SK-N-SH (cell line): ENCODE results near the gene BCAR3. TPM values are rescaled to one million over a fixed set of nuclear protein-coding genes. Genes with fewer than 3 reads are reported as not detected.
A peak's percentile ranks its signal among the peaks of the same experiment; 100 is the strongest.

Experiments
- CTCF ChIA-PET: fragments of 300-600, 350-600 bp; formaldehyde crosslinking; extraction: SDS; loops from one replicate; lab custom pipeline; 2021; lab: Yijun Ruan, JAX
- POLR2A ChIA-PET: fragments of 350-600 bp; sonication (Branson Sonifier 250); formaldehyde crosslinking; extraction: SDS; loops from one replicate; lab custom pipeline; 2020; ENCODE audit warnings: antibody characterized with exemption, inconsistent platforms; lab: Yijun Ruan, JAX
- DNase-seq: peaks from one replicate; pipeline ENCODE4 v3.0.0; 2012
- H2AFZ ChIP-seq: fragments of 200-600 bp; sonication (generic); 2 replicates; pipeline ENCODE4 v1.8.1; 2016; ENCODE audit warnings: antibody characterized with exemption, mild to moderate bottlenecking, low read depth
- H3F3A ChIP-seq: fragments of 200-600 bp; sonication (generic); replicated peaks from 2 replicates; pipeline ENCODE3; 2016; ENCODE audit warnings: antibody characterized with exemption, mild to moderate bottlenecking; ENCODE audit not compliant: insufficient read depth
- H3K27ac ChIP-seq, 2 experiments: fragments of 200-500 bp in 1 of 2; fragments of 200-600 bp in 1 of 2; sonication (Bioruptor generic) in 1 of 2; sonication (generic), shearing (Covaris generic) in 1 of 2; 2 replicates each; pipeline versions ENCODE4 v1.5.1 to v1.6.1; 2014 to 2016; ENCODE audit warnings: low read depth in 2 of 2, inconsistent platforms in 1 of 2, low read length in 1 of 2, mild to moderate bottlenecking in 1 of 2, mixed read lengths in 1 of 2
- H3K27me3 ChIP-seq: fragments of 200-600 bp; sonication (generic), shearing (Covaris generic); 2 replicates; pipeline ENCODE4 v1.6.1; 2016; ENCODE audit warnings: mixed run types; ENCODE audit not compliant: insufficient read depth
- H3K36me3 ChIP-seq, 2 experiments: fragments of 200-500 bp in 1 of 2; fragments of 200-600 bp in 1 of 2; sonication (Bioruptor generic) in 1 of 2; sonication (generic) in 1 of 2; replicated peaks in 1 of 2; 2 replicates each; pipeline versions ENCODE3 to v1.5.1; 2014 to 2016; ENCODE audit warnings: low read length in 1 of 2, mild to moderate bottlenecking in 1 of 2; ENCODE audit not compliant: insufficient read depth in 2 of 2, control insufficient read depth in 1 of 2
- H3K4me1 ChIP-seq, 2 experiments: fragments of 200-500 bp in 1 of 2; fragments of 200-600 bp in 1 of 2; sonication (Bioruptor generic) in 1 of 2; sonication (generic), shearing (Covaris generic) in 1 of 2; 2 replicates each; pipeline versions ENCODE4 v1.5.1 to v1.6.1; 2014 to 2016; ENCODE audit warnings: low read depth in 1 of 2, low read length in 1 of 2, mixed run types in 1 of 2; ENCODE audit not compliant: insufficient read depth in 2 of 2, control insufficient read depth in 1 of 2
- H3K4me2 ChIP-seq: fragments of 200-600 bp; sonication (generic), shearing (Covaris generic); 2 replicates; pipeline ENCODE4 v1.6.1; 2017; ENCODE audit warnings: mixed run types
- H3K4me3 ChIP-seq, 2 experiments: fragments of 200-500 bp in 1 of 2; fragments of 200-600 bp in 1 of 2; sonication (Bioruptor generic) in 1 of 2; sonication (generic), shearing (Covaris generic) in 1 of 2; 2 replicates each; pipeline versions ENCODE4 v1.5.1 to v1.8.1; 2014 to 2016; ENCODE audit warnings: low read depth in 2 of 2, inconsistent platforms in 1 of 2, low read length in 1 of 2, mild to moderate bottlenecking in 1 of 2, mixed read lengths in 1 of 2, moderate library complexity in 1 of 2
- H3K79me2 ChIP-seq: fragments of 200-600 bp; sonication (generic); 2 replicates; pipeline ENCODE4 v1.8.1; 2017; ENCODE audit warnings: mild to moderate bottlenecking; ENCODE audit not compliant: insufficient read depth
- H3K9ac ChIP-seq: fragments of 200-600 bp; sonication (generic); 2 replicates; pipeline ENCODE4 v1.6.1; 2017; ENCODE audit warnings: mixed run types
- H3K9me2 ChIP-seq: fragments of 200-600 bp; sonication (generic); 2 replicates; pipeline ENCODE4 v1.6.1; 2017; ENCODE audit warnings: mixed run types
- H3K9me3 ChIP-seq: fragments of 200-600 bp; sonication (generic); 2 replicates; pipeline ENCODE4 v1.6.1; 2017; ENCODE audit warnings: mixed run types, mild to moderate bottlenecking, moderate library complexity
- H4K20me1 ChIP-seq: fragments of 200-600 bp; sonication (generic); 2 replicates; pipeline ENCODE4 v1.6.1; 2017; ENCODE audit warnings: mild to moderate bottlenecking, mixed run types; ENCODE audit not compliant: insufficient read depth
- CHD2 ChIP-seq: fragments of 150-350 bp; IDR thresholded peaks from 2 replicates; pipeline ENCODE4 v1.6.1; 2018; ENCODE audit warnings: low read length; ENCODE audit not compliant: partially characterized antibody
- EZH2phosphoT487 ChIP-seq: fragments of 200-600 bp; sonication (generic); IDR thresholded peaks from 2 replicates; pipeline ENCODE4 v1.6.1; 2017; ENCODE audit warnings: low read depth, mixed run types, mild to moderate bottlenecking, antibody characterized with exemption, moderate library complexity, borderline replicate concordance
- FOXJ3 ChIP-seq: sonication (generic); formaldehyde crosslinking; IDR thresholded peaks from 2 replicates; pipeline ENCODE4 v1.5.1; 2020; ENCODE audit warnings: mild to moderate bottlenecking, missing genetic modification reagents
- GABPA ChIP-seq: IDR thresholded peaks from 2 replicates; pipeline ENCODE4 v1.4.0; 2012; ENCODE audit warnings: low read depth, mild to moderate bottlenecking
- MXI1 ChIP-seq: IDR thresholded peaks from 2 replicates; pipeline ENCODE4 v1.6.1; 2012; ENCODE audit warnings: mild to moderate bottlenecking, low read depth, low read length, improper control_type of control experiment
- RCOR1 ChIP-seq: fragments of 150-350 bp; IDR thresholded peaks from 2 replicates; pipeline ENCODE4 v1.6.1; 2017; ENCODE audit warnings: antibody characterized with exemption, low read length
- RFX5 ChIP-seq: IDR thresholded peaks from 2 replicates; pipeline ENCODE4 v1.6.1; 2012; ENCODE audit warnings: mild to moderate bottlenecking, improper control_type of control experiment, low read length
- RXRA ChIP-seq: IDR thresholded peaks from 2 replicates; pipeline ENCODE4 v1.4.0; 2012; ENCODE audit warnings: low read depth, mild to moderate bottlenecking, borderline replicate concordance
- TAF1 ChIP-seq: IDR thresholded peaks from 2 replicates; pipeline ENCODE4 v1.6.1; 2012; ENCODE audit warnings: low read depth, mild to moderate bottlenecking, low read length, moderate library complexity, borderline replicate concordance
- YY1 ChIP-seq: IDR thresholded peaks from 2 replicates; pipeline ENCODE4 v1.4.0; 2012; ENCODE audit warnings: low read depth, mild to moderate bottlenecking
- WGBS: methylation state at CpG from one replicate; pipeline ENCODE4 v1.1.6; 2017; ENCODE audit warnings: low lambda C conversion rate; 5-methylcytosine and 5-hydroxymethylcytosine counted together
- polyA plus RNA-seq, 3 experiments: library from polyadenylated mRNA; depleted of rRNA; stranded (reverse); fragments of >200 nt; gene quantifications; 2 replicates each; pipeline ENCODE4 v1.2.3, GENCODE V29; 2012
- TF ChIP-seq, protein P1 (sequence below): IDR thresholded peaks from 2 replicates; pipeline ENCODE4 v1.6.1; 2012; ENCODE audit warnings: mild to moderate bottlenecking, low read depth, low read length, moderate library complexity
- TF ChIP-seq, protein P2 (sequence below): IDR thresholded peaks from 2 replicates; pipeline ENCODE4; 2012
- TF ChIP-seq, protein P3 (sequence below): IDR thresholded peaks from 2 replicates; pipeline ENCODE4 v1.4.0; 2012; ENCODE audit warnings: low read depth, borderline replicate concordance
- TF ChIP-seq, protein P4 (sequence below): fragments of 200-600 bp; sonication (generic); IDR thresholded peaks from 2 replicates; pipeline ENCODE4 v1.6.1; 2017; ENCODE audit warnings: antibody characterized with exemption, mild to moderate bottlenecking, moderate library complexity

BCAR3 gene
- polyA plus RNA-seq, 1 of the 3 experiments (the other 2 are of a cell fraction), result 58.4 TPM

DNA sequence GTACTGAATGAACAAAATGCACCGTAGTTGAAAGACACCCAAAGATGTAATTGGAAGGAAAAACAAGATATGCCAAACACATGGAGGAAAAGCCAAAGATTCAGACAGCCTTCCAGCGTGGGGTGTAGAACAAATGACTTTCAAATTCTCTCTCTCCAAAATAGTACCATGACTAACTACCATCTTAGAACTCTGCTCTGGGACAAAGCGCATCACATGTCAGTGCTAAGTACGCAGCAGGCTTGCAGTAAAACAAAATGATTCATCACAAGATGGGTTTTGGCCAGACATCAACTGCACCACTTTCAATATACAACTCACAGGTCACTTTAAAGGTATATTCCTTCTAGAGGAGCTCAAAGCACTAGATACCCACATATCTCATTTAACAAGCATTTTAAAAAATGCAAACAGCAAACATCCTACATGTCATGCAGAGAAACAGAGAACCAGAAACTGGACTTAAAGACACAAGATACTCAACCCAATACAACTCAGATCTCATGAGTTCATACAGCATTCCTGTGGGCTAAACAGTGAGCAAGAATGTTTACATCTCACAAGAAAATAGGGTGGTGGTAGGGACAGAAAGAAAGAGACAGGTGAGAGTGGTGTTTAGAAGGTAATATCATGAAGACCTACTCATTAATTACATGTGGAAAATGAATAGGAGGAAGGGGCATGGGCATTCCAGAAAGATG, 75.7 kb downstream of the BCAR3 start (continued):
- TF ChIP-seq, protein P1, sequence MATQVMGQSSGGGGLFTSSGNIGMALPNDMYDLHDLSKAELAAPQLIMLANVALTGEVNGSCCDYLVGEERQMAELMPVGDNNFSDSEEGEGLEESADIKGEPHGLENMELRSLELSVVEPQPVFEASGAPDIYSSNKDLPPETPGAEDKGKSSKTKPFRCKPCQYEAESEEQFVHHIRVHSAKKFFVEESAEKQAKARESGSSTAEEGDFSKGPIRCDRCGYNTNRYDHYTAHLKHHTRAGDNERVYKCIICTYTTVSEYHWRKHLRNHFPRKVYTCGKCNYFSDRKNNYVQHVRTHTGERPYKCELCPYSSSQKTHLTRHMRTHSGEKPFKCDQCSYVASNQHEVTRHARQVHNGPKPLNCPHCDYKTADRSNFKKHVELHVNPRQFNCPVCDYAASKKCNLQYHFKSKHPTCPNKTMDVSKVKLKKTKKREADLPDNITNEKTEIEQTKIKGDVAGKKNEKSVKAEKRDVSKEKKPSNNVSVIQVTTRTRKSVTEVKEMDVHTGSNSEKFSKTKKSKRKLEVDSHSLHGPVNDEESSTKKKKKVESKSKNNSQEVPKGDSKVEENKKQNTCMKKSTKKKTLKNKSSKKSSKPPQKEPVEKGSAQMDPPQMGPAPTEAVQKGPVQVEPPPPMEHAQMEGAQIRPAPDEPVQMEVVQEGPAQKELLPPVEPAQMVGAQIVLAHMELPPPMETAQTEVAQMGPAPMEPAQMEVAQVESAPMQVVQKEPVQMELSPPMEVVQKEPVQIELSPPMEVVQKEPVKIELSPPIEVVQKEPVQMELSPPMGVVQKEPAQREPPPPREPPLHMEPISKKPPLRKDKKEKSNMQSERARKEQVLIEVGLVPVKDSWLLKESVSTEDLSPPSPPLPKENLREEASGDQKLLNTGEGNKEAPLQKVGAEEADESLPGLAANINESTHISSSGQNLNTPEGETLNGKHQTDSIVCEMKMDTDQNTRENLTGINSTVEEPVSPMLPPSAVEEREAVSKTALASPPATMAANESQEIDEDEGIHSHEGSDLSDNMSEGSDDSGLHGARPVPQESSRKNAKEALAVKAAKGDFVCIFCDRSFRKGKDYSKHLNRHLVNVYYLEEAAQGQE, result no peak
- TF ChIP-seq, protein P2, sequence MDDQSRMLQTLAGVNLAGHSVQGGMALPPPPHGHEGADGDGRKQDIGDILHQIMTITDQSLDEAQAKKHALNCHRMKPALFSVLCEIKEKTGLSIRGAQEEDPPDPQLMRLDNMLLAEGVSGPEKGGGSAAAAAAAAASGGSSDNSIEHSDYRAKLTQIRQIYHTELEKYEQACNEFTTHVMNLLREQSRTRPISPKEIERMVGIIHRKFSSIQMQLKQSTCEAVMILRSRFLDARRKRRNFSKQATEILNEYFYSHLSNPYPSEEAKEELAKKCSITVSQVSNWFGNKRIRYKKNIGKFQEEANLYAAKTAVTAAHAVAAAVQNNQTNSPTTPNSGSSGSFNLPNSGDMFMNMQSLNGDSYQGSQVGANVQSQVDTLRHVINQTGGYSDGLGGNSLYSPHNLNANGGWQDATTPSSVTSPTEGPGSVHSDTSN, result peak; percentile 73
- no peak for TF ChIP-seq TAF1
- TF ChIP-seq YY1, result peak; percentile 37; the same call in 1 of the 2 replicates
- TF ChIP-seq, protein P3, sequence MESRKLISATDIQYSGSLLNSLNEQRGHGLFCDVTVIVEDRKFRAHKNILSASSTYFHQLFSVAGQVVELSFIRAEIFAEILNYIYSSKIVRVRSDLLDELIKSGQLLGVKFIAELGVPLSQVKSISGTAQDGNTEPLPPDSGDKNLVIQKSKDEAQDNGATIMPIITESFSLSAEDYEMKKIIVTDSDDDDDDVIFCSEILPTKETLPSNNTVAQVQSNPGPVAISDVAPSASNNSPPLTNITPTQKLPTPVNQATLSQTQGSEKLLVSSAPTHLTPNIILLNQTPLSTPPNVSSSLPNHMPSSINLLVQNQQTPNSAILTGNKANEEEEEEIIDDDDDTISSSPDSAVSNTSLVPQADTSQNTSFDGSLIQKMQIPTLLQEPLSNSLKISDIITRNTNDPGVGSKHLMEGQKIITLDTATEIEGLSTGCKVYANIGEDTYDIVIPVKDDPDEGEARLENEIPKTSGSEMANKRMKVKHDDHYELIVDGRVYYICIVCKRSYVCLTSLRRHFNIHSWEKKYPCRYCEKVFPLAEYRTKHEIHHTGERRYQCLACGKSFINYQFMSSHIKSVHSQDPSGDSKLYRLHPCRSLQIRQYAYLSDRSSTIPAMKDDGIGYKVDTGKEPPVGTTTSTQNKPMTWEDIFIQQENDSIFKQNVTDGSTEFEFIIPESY, result no peak
- TF ChIP-seq CHD2, result no peak
- TF ChIP-seq, all 33 proteins: peak for 13

DNA sequence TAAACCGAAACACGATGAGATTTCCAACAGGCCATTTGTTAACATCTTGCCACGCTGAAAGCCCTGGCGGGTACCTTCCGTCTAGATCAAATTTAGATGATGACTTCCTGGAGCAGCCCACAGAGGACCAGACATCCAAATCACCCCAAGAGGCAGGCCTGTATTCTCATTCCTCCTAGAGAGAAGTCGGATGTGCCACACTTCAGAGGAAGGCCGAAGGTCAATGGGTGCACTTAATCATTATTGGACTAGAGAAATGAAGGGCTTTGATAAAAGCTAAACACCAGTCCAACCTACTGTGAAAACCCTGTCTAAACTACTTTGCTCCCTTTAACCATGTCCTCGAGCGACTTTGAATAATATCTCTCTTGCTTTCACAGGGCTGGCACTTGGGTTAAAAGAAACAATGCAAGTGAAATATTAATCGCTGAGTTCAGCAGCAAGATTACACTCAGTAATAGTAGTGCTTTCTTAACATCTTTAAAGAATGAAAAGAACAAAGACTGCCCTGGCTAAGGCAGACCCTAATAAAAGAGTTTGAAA, 76.5 kb downstream of the BCAR3 start:
- no peaks in the 10 kb centered on the region for H3K9me2 ChIP-seq
- ChIA-PET POLR2A (no interaction called here), CTCF (interaction anchor here (1.0 to 1.5 kb wide), 3 partner anchors 14 to 168 kb away, joined by 3 read pairs; no protein-coding TSS in a partner anchor)
- H3K79me2 ChIP-seq, result peaks cover 98% of the 10 kb centered on the region
- WGBS, result 96% methylated on average over 10 of the region's 10 CpGs
- no peak overlapping the region for H3K4me3 ChIP-seq
- no peaks in the 10 kb centered on the region for H3K27me3 ChIP-seq
- no peak overlapping the region for H2AFZ ChIP-seq
- H4K20me1 ChIP-seq, result peaks cover 83% of the 10 kb centered on the region
- H3K4me1 ChIP-seq, result peaks cover 51 to 59% of the 10 kb centered on the region in 2 experiments
- no peak for DNase-seq
- H3F3A ChIP-seq, result peaks cover 60% of the 10 kb centered on the region
- H3K36me3 ChIP-seq, result peaks cover 0 to 21% of the 10 kb centered on the region in 2 experiments
- peak overlapping the region; percentile 40 to 98; a peak in 3 of 4 replicates for H3K27ac ChIP-seq
- H3K9ac ChIP-seq, result peak overlapping the region; percentile 19; the same call in 1 of the 2 replicates
- H3K9me3 ChIP-seq, result no peaks in the 10 kb centered on the region
- H3K4me2 ChIP-seq, result peak overlapping the region; percentile 55
- TF ChIP-seq MXI1, result no peak
- TF ChIP-seq TAF1, result no peak
- TF ChIP-seq, protein P4, sequence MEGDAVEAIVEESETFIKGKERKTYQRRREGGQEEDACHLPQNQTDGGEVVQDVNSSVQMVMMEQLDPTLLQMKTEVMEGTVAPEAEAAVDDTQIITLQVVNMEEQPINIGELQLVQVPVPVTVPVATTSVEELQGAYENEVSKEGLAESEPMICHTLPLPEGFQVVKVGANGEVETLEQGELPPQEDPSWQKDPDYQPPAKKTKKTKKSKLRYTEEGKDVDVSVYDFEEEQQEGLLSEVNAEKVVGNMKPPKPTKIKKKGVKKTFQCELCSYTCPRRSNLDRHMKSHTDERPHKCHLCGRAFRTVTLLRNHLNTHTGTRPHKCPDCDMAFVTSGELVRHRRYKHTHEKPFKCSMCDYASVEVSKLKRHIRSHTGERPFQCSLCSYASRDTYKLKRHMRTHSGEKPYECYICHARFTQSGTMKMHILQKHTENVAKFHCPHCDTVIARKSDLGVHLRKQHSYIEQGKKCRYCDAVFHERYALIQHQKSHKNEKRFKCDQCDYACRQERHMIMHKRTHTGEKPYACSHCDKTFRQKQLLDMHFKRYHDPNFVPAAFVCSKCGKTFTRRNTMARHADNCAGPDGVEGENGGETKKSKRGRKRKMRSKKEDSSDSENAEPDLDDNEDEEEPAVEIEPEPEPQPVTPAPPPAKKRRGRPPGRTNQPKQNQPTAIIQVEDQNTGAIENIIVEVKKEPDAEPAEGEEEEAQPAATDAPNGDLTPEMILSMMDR, result no peak
- no peak for TF ChIP-seq RCOR1
- TF ChIP-seq YY1, result no peak
- TF ChIP-seq RXRA, result no peak
- TF ChIP-seq, protein P2, result no peak
- no peak for TF ChIP-seq EZH2phosphoT487
- no peak for TF ChIP-seq RFX5
- no peak for TF ChIP-seq GABPA
- TF ChIP-seq CHD2, result no peak
- no peak for TF ChIP-seq FOXJ3 (CRISPR knock-in tag)
- TF ChIP-seq, protein P3, result no peak
